Kidney tubule cell (primary cell): ENCODE measurements around the gene PKMYT1.
A peak's percentile ranks its signal among the peaks of the same experiment; 100 is the strongest.

Experiments
- DNase-seq: peaks from one replicate; pipeline ENCODE4 v3.0.0-alpha.2; 2018; ENCODE audit warnings: low spot score

PKMYT1 gene

DNA sequence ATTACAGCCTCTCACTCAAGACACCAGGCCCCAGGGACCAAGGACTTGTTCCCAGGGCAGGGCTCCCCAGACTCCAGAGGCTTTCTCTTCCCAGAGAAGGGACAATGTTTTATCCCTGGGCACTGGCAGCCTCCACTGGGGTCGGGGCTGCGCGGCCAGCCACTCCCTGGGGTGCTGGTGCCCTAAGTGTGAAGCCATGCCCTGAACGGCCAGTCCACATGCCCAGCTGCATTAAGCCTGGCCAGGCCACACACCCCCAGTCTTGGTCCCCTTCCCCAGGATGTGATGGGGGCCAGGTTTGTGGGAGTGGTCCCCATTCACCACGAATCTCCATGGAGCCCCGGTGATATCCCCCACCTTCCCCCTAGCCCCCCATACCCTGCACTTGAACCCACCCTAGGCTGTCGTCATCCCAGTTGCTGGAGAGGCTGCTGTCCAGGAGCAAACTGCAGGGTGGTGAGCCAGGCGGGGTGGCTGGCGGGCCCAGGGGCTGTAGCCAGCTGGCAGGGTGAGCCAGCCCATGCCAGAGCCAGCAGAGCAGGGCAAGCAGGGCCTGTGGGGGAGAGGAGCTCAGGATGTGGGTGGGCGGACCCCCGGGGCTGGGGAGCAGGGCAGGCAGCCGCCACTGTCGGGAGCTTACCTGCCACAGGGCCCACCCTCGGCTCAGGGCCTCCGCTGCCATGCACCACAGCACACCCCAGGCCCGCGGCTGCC, 6.5 kb downstream of the PKMYT1 start:
- DNase-seq, result no peak

DNA sequence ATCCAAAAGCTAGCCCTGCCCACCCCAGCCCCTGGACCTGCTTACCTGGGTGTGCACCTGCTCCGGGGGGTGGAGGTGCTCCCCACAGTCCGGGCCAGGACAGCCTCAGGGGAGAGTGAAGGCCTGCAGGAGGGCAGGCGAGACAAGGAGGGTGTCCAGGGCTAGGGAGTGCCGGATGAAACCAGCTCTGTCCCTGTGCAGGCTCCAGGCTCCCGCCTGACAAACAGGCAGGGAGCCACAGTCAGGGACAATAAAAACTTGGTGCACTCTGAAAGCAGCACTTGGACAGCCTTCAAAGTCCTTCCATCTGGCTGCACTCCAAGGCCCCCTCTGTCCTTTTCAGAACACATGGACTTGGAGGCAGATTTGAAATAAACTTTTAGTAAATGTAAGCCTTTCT, 7.2 kb downstream of the PKMYT1 start:
- DNase-seq, result no peak

DNA sequence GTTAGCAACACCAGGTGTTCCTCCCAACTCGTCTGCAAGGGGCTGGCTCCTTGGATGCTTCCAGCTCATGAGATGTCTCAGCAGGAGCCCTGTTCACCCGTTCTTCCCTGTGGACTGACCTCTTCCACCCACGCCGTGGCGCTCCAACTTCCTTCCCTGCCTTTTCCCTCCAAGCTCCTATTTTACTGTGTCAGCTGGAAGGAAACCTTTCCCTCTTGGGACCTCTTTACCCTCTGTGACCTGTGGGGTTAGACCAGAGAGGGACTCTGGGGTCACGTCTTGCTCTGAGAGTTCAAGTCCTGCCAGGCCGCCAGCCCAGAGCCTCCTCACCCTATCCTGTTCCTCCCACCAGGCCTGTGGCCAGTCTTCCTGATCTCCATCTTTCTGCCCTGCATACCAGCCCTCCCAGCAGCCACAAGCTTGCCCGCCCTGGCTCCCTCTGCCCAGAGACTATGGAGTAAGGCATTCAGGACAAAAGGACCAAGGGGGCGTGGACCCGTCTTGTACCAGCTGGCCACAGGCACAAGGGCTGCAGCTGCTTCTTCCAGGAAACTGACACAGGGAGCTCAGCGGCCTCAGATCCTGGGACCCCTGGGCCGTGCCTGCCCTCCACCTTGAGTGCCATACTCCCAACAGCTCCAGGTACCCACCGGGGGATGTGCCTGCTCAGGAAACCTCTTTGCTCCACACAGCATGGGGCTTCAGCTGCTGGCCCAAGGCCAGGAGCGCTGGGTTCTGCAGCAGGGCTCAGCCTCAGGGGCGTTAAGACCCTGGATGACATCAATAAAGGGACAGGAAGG, 8.1 kb downstream of the PKMYT1 start:
- no peak for DNase-seq

DNA sequence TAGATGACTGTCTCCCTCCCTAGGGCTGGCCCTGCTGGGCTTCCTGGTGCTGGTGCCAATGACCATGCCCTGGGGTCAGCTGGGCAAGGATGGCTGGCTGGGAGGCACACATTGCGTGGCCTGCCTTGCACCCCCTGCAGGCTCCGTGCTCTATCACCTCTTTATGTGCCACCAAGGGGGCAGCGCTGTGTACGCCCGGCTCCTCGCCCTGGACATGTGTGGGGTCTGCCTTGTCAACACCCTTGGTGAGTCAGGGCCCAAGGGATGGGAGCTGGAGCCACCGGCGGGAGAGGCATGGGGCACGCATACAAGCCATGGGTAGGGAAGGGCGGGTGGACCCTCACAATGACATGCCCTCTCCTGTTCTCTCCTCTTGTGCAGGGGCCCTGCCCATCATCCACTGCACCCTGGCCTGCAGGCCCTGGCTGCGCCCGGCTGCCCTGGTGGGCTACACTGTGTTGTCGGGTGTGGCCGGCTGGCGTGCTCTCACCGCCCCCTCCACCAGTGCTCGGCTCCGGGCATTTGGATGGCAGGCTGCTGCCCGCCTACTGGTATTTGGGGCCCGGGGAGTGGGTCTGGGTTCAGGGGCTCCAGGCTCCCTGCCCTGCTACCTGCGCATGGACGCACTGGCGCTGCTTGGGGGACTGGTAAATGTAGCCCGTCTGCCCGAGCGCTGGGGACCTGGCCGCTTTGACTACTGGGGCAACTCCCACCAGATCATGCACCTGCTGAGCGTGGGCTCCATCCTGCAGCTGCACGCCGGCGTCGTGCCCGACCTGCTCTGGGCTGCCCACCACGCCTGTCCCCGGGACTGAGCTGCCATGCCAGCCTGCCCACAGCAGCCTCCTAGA, 8.9 kb downstream of the PKMYT1 start:
- DNase-seq, result no peak

DNA sequence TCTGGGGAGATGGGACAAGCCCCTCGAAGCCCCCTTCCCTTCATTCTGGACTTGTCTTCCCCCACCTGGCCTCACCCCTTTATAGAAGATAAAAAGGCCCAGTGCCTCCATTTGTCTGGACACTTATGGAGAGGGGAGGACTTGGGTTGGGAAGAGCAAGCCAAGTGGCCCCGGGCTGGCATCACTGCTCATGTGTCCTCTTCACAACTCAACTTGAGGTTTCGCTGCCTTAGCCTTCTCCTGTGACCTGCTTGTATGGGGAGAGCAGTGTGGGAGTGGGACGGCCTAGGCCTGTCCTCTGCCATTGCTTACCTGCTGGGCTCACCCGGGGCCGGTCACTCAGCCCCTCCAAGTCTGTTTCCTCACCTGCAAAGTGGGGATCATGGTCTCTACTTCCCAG, 9.7 kb downstream of the PKMYT1 start:
- no peak for DNase-seq

DNA sequence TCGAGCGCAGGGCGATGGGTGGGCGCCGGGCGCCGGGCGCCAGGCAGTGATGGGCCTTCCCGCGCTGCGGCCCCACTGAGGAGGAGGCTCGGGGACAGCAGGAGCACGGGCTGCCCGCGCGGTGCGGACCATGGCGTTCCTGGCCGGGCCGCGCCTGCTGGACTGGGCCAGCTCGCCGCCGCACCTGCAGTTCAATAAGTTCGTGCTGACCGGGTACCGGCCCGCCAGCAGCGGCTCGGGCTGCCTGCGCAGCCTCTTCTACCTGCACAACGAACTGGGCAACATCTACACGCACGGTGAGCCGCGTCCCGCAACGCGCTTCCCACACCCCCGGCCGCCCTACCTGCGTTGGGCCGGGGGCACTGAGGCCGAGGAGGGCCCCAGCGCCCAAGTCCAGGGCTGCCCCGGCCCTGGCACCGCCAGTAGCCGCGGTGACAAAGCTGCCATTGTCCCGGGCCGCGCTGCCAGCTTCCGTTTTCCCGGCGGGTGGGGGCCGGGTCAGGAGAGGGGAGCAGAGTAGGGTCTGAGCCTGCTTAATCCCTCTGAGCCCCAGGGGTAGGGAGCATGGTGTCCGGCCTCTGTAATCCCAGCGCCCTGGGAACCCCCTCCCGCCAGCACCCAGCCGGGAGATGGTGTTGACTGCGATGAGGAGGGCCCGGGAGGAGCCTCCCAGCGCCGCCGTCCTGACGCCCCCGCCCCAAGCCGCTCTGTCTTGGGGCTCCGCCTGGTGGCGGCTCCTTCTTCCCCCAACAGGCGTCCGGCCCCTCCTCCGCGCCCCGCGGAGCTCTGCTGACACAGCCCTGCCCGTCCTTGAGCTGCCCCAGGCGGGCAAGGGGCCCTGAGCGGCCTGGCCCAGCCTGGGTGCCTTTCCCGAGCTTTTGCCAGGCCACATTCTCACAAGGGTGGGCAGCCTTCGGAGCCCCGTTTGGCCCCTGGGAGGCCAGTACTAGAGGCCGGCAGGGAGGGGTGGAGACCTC, 10.4 kb downstream of the PKMYT1 start:
- peak; percentile 74 for DNase-seq

DNA sequence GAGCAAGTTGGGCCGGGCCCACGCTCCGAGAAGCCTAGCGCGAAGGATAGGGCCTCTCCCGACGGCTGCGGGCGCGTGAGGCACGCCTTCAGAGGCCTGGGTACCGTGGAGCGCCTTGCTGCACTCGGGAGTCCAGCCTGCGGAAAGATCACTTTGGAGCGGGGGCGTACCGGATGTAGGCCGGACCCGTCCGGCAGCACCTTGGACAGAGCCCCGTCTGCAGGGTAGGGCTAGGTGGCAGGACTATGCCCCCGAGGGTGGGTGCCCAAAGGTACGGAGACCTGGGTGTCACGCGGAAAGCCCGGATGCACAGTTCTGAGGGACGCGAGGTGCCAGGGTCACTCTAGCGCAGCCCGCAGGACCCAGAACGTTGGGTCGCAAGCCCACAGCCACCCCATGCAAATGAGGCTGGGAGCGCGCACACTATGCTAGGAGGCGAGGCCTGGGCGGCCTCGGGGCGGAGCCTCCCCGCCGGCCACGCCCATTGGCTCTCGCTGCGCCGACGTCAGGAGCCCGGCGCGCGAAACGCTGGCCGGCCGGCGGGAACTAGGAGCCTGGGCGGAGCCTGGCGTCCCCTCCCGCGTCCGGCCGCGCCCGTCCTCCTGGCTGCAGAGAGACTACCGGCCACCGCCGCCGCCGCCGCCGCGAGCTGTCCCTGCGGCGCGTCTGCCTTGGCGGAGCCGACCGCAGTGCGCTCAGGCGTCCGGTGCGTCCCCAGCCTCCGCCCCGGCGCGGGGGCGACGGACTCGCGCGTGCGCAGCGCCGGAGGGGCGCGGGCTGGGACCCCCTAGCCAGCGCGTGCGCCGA, 11.3 kb downstream of the PKMYT1 start, which contains the start of gene PAQR4:
Gene PAQR4, plus strand, starts transcription at position 611 of the 807 bp plus-strand sequence. CDS start 327 bp downstream, outside the sequence.
- DNase-seq, result peak; percentile 92

DNA sequence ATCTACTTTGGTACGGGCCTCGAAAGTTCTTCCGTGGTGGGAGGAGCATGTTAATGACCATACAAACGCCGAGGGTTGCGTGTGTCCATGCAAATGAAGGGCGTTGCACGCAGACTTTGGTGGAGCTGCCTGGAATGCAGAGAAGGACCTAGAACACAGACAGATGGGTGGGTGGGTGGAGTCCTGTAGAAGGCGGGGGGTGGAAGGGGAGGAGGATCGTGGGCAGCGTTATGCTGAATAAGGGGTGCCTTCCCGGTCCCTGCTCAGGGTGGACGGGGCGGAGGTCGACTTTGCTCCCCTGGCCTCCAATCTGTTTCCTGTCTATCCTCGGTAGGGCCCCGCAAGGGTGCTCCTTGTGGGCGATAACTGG, 11.9 kb downstream of the PKMYT1 start:
- DNase-seq, result no peak

DNA sequence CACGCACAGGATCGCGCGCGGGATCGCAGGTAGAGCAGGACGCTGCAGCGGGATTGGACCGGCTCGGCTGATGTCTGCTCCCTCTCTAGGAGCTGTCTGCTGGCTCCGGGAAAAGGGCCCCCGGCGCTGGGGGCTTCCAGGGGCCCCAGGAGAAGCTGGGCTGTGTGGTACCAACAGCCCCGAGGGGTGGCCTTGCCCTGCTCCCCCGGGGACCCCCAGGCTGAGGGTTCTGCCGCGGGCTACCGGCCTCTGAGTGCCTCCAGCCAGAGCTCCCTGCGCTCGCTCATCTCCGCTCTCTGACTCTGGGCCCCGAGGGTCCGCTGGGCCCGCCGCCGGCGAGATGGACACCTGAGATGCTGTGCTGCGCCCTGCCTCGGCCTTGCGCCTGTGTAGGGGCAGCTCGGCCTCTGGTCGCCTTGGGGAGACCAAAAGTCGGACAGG, 12.5 kb downstream of the PKMYT1 start:
- DNase-seq, result no peak

DNA sequence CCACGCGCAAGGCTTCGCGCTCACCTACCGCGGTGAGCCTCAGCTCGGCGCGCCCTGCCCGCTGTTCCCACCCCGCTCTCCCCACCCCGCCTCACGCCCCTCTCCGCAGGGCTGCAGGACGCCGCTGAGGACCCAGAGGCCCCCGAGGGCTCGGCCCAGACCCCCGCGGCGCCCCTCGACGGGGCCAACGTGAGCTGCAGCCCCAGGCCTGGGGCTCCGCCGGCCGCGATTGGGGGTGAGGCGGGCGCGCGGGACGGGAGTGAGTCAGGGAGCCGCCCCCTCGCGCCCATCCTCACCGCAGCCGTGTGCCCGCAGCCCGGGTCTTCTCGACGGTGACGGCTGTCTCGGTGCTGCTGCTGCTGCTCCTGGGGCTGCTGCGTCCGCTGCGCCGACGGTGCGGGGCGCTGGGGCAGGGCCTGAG, 13.0 kb downstream of the PKMYT1 start:
- no peak for DNase-seq

DNA sequence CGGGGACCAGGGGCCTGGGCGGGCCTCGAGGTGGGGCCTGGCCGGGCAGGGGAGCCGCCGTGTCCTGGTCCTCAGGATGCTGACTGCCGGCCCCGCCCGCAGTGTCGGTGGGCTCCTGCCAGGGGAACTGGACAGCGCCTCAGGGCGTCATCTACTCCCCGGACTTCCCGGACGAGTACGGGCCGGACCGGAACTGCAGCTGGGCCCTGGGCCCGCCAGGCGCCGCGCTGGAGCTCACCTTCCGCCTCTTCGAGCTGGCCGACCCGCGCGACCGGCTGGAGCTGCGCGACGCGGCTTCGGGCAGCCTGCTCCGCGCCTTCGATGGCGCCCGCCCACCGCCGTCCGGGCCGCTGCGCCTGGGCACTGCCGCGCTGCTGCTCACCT, 13.4 kb downstream of the PKMYT1 start:
- DNase-seq, result no peak

DNA sequence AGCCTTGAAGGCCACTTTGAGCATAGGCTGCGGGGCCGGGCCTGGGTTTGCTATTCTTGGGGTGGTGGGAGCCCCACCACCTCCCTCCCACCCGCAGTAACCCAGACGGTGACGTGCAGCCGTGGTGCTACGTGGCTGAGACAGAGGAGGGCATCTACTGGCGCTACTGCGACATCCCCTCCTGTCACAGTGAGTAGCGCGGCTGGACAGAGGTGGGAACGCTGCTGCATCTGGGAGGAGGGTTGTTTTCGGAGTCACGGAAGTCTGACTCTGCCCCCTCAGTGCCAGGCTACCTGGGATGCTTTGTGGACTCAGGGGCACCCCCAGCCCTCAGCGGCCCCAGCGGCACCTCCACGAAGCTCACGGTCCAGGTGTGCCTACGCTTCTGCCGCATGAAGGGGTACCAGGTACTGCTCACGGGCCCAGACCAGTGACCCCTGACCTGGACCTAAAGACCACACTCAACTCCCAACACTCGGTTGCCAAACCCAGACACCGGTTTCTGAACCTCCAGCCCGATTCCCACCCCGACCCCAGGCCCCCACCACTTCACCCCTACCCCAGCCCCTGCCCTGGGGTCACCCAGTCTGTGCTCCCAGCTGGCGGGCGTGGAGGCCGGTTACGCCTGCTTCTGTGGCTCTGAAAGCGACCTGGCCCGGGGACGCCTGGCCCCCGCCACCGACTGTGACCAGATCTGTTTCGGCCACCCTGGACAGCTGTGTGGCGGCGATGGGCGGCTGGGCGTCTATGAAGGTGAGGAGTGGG, 14.0 kb downstream of the PKMYT1 start:
- no peak for DNase-seq

DNA sequence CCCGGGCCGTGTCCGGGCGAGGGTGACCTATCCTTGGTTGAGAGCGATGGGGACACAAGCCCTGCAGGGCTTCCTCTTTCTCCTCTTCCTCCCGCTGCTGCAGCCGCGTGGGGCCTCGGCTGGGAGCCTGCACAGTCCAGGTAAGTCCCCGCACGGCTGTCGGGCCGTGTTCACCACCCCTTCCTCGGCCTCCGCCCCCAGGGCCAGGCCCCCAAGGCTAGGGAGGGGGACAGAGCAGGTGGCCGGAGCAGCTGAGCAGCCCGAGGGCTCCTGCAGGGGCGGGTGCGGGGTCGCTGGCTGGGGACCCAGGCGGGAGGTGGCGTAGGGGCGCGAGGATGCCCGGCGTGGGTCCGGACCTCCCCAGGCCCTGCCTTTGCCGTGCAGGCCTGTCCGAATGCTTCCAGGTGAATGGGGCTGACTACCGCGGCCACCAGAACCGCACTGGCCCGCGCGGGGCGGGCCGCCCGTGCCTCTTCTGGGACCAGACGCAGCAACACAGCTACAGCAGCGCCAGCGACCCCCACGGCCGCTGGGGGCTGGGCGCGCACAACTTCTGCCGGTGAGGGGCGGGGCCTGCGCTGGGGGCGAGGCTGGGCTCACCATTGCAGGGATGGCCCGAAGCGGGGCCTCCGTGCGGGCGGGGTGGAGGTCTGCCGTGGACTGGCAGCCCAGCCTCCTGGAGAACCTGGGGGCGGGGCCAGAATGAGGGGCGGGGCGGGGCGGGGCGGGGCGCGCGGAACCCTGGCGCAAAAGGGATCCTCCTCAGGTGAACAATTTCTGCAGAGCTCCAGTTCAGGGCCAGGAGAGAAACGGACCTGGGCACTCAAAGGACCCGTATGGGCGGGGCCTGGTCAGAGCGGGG, 15.5 kb downstream of the PKMYT1 start:
- peak; percentile 58 for DNase-seq

DNA sequence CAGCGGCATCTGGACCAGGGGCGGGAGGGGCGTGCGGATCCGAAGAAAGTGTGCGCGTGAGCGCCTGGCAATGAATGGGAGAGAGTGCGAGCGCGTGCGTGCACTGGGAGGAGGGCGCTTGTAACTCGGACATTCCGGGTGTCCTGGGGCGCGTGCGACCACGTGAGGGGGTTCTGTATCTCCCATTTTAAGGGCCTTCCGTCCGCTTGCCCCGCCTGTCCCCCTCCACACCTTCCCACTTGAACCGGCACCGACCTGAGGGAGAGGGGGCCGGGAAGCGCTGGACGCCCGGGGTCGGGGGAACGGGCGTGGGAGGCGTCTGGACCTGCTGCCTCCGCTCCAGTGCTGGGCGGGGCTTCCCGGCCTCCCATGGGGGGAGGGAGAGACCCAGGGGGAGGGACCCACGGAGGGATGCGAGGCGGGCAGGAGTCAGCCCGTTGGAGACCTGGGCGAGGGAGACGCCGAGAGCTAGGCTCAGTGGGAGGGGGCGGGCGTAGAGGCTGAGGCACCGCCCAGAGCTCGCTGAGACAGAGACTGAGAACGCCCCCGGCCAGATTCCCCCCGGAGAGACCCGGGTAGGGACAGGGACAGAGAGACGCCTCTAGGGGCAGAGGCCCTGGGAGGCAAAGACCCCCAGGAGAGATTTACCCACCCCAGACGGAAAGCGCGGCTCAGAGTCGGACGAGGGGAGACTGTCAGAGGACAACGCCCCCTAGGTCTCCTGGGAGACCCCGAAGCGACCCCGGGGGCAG, 16.3 kb downstream of the PKMYT1 start, which contains the start of gene KREMEN2:
Gene KREMEN2, plus strand, starts transcription at position 553 of the 752 bp plus-strand sequence. CDS start 246 bp downstream, outside the sequence.
- DNase-seq, result peak; percentile 50

DNA sequence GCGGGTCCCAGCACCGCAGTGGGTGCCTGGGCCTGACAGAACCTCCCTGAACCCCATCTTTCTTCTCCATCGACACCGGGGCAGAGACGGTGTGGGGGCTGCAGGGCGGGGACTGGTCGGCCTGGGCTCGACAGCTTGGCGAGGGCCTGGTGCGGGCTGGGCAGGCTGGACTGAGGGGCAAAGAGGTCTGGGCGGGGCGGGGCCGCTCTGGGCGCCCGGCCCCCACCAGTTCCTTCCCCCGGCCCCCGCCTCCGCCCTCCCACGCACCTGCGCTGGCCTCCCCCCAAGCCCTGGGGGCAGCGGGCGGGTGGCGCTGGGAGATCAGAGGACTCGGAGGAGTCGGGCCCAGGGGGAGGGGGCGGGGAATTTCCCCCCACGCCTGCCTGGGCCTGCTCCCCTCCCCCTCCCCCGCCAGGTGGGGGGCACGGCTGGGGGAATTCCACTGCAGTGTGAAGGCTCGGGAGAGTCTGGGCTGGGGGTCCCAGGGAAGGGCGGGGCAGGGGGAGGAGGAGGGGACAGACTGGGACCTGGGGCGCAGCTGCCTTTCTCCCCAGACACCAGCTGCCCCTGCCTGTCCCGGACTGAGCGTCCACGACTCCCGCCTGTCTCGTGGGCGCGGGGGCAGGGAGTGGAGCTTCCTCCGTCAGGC, 17.0 kb downstream of the PKMYT1 start:
- DNase-seq, result no peak

DNA sequence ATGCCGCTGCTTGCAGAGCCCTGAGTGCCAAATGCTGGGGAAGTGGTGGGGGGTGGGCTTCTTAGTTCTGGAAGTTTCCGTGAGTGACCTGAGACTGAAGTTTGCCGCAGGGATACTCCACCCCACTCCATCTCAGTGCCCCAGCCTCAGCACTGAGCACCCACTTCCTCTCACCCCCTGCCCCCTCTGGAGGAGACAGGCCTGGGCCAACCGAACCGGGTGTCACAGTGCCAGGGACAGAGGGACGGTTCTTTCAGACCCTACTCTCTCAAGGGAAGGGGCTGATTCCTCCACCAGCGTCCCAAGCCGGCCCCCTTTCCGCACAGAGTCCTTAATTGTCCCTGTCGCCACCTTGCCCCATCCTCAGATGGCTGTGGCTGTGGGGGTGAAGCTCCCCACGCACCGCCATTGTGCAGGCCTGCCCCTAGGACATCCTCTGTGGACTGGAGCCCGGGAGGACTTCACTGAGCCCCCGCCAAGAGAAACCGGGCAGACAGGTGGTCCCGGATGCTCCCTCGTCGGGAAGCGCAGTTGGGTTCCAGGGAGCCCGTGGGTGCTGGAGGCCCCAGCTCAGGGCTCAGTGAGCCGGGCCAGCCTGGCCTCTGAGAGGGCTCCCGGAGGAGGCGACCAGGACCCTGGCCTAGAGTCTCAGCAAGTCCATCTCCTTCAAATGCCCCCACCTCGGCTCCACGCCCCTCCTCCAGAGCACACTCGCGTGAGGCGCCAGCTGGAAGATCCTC, 17.7 kb downstream of the PKMYT1 start:
- no peak for DNase-seq
